IMR-90 (cell line): ENCODE measurements around the gene CDK10. TPM values are rescaled to one million over a fixed set of nuclear protein-coding genes. Genes with fewer than 3 reads are reported as not detected.

Source experiments
- ATAC-seq: fragments of 200-7000 bp; cut with Tn5 transposase; 2 replicates; pipeline ENCODE4 v1.9.1; 2020; ENCODE audit warnings: low read depth, mild to moderate bottlenecking, moderate library complexity
- BruUV-seq: library from RNA; stranded (reverse); fragments of 400-500 nt; replicated peaks from 2 replicates; lab custom pipeline; 2021; lab: Mats Ljungman, UMichigan
- CTCF ChIA-PET: fragments of 300-600 bp; formaldehyde crosslinking; extraction: SDS; loops from one replicate; lab custom pipeline; 2021; ENCODE audit warnings: antibody characterized with exemption; lab: Yijun Ruan, JAX
- POLR2A ChIA-PET: fragments of 300-600 bp; sonication (Branson Sonifier 250); formaldehyde crosslinking; loops from one replicate; lab custom pipeline; 2022; ENCODE audit warnings: antibody characterized with exemption; ENCODE audit not compliant: unreplicated experiment; lab: Charles Lee
- DNase-seq: peaks from one replicate; pipeline ENCODE4 v3.0.0; 2013
- H2AFZ ChIP-seq: replicated peaks from 2 replicates; pipeline ENCODE3; 2013; ENCODE audit warnings: low read length, mild to moderate bottlenecking; ENCODE audit not compliant: poor library complexity
- H2AK5ac ChIP-seq: 2 replicates; pipeline ENCODE4 v1.6.1; 2013; ENCODE audit warnings: low read depth, low read length, inconsistent platforms
- H2AK9ac ChIP-seq: replicated peaks from 2 replicates; pipeline ENCODE3; 2013; ENCODE audit warnings: mild to moderate bottlenecking, low read depth, low read length, moderate library complexity; ENCODE audit not compliant: poor library complexity
- H2BK120ac ChIP-seq: 2 replicates; pipeline ENCODE4 v1.6.1; 2013; ENCODE audit warnings: low read depth, low read length, inconsistent platforms
- H2BK15ac ChIP-seq: 3 replicates; pipeline ENCODE4 v1.6.1; 2013; ENCODE audit warnings: low read depth, low read length, inconsistent platforms
- H2BK20ac ChIP-seq: 2 replicates; pipeline ENCODE4 v1.6.1; 2013; ENCODE audit warnings: low read depth, mild to moderate bottlenecking, inconsistent platforms, low read length, moderate library complexity
- H2BK5ac ChIP-seq: 2 replicates; pipeline ENCODE4 v1.6.1; 2013; ENCODE audit warnings: mild to moderate bottlenecking, low read depth, low read length, inconsistent platforms; ENCODE audit not compliant: poor library complexity, severe bottlenecking
- H3K14ac ChIP-seq: replicated peaks from 2 replicates; pipeline ENCODE4 v1.6.1; 2013; ENCODE audit warnings: low read depth, low read length, inconsistent platforms
- H3K18ac ChIP-seq: 2 replicates; pipeline ENCODE4 v1.6.1; 2013; ENCODE audit warnings: low read depth, low read length, control low read depth
- H3K23ac ChIP-seq: 2 replicates; pipeline ENCODE4 v1.6.1; 2013; ENCODE audit warnings: low read depth, low read length, inconsistent platforms
- H3K27ac ChIP-seq: 2 replicates; pipeline ENCODE4 v1.5.1; 2013; ENCODE audit warnings: mild to moderate bottlenecking, control low read depth, low read length; ENCODE audit not compliant: insufficient read depth
- H3K27me3 ChIP-seq: 2 replicates; pipeline ENCODE4 v1.6.1; 2013; ENCODE audit warnings: low read length; ENCODE audit not compliant: control insufficient read depth, insufficient read depth
- H3K36me3 ChIP-seq: 2 replicates; pipeline ENCODE4 v1.6.1; 2013; ENCODE audit warnings: low read length, mixed read lengths; ENCODE audit not compliant: control insufficient read depth, insufficient read depth
- H3K4ac ChIP-seq: 2 replicates; pipeline ENCODE4 v1.6.1; 2013; ENCODE audit warnings: low read depth, low read length, inconsistent platforms
- H3K4me1 ChIP-seq: 2 replicates; pipeline ENCODE4 v1.6.1; 2013; ENCODE audit warnings: low read length, mixed read lengths; ENCODE audit not compliant: control insufficient read depth, insufficient read depth
- H3K4me2 ChIP-seq: 2 replicates; pipeline ENCODE4 v1.6.1; 2013; ENCODE audit warnings: low read depth, mild to moderate bottlenecking, control low read depth, low read length, moderate library complexity
- H3K4me3 ChIP-seq: 2 replicates; pipeline ENCODE4 v1.5.1; 2013; ENCODE audit warnings: low read depth, mild to moderate bottlenecking, control low read depth, low read length, moderate library complexity; ENCODE audit not compliant: insufficient read depth
- H3K56ac ChIP-seq: 2 replicates; pipeline ENCODE4 v1.6.1; 2013; ENCODE audit warnings: low read length, inconsistent platforms; ENCODE audit not compliant: insufficient read depth; ENCODE audit errors: extremely low read depth
- H3K79me1 ChIP-seq, 2 experiments: 2 replicates each; pipeline ENCODE4 v1.6.1; 2013; ENCODE audit warnings: low read length in 2 of 2, inconsistent platforms in 1 of 2, low read depth in 1 of 2
- H3K9ac ChIP-seq: 2 replicates; pipeline ENCODE4 v1.6.1; 2013; ENCODE audit warnings: low read depth, low read length, control low read depth
- H3K9me1 ChIP-seq: 2 replicates; pipeline ENCODE4 v1.6.1; 2013; ENCODE audit warnings: low read length, inconsistent platforms; ENCODE audit not compliant: insufficient read depth
- H3K9me3 ChIP-seq: 2 replicates; pipeline ENCODE4 v1.6.1; 2013; ENCODE audit warnings: low read length; ENCODE audit not compliant: control insufficient read depth, insufficient read depth
- H4K20me1 ChIP-seq: 2 replicates; pipeline ENCODE4 v1.6.1; 2013; ENCODE audit warnings: low read length, inconsistent platforms; ENCODE audit not compliant: insufficient read depth
- H4K5ac ChIP-seq: 2 replicates; pipeline ENCODE4 v1.6.1; 2013; ENCODE audit warnings: mild to moderate bottlenecking, low read depth, low read length, control low read depth
- H4K8ac ChIP-seq, 2 experiments: 2 replicates each; pipeline ENCODE4 v1.6.1; 2013; ENCODE audit warnings: low read depth in 2 of 2, low read length in 2 of 2, control low read depth in 1 of 2, inconsistent platforms in 1 of 2
- H4K91ac ChIP-seq: 2 replicates; pipeline ENCODE4 v1.6.1; 2013; ENCODE audit warnings: low read depth, low read length, inconsistent platforms; ENCODE audit not compliant: insufficient read depth
- BHLHE40 ChIP-seq: fragments of 150-350 bp; IDR thresholded peaks from 2 replicates; pipeline ENCODE4 v1.6.1; 2016; ENCODE audit warnings: mild to moderate bottlenecking, low read depth, low read length
- CEBPB ChIP-seq: IDR thresholded peaks from 2 replicates; pipeline ENCODE4 v1.6.1; 2012; ENCODE audit warnings: low read depth, low read length, improper control_type of control experiment
- CHD1 ChIP-seq: IDR thresholded peaks from 2 replicates; pipeline ENCODE4 v1.6.1; 2012; ENCODE audit warnings: low read depth, low read length, improper control_type of control experiment
- MAFK ChIP-seq: IDR thresholded peaks from 2 replicates; pipeline ENCODE4 v1.6.1; 2012; ENCODE audit warnings: low read depth, low read length, improper control_type of control experiment
- MAZ ChIP-seq: IDR thresholded peaks from 2 replicates; pipeline ENCODE4 v1.6.1; 2012; ENCODE audit warnings: low read depth, mild to moderate bottlenecking, low read length, improper control_type of control experiment, moderate library complexity, borderline replicate concordance
- MXI1 ChIP-seq: IDR thresholded peaks from 2 replicates; pipeline ENCODE4 v1.6.1; 2012; ENCODE audit warnings: low read depth, mild to moderate bottlenecking, low read length, moderate library complexity, borderline replicate concordance
- NFE2L2 ChIP-seq: fragments of 150-350 bp; IDR thresholded peaks from 2 replicates; pipeline ENCODE4 v1.6.1; 2016; ENCODE audit warnings: low read depth, mild to moderate bottlenecking, low read length
- RAD21 ChIP-seq: IDR thresholded peaks from 2 replicates; pipeline ENCODE4 v1.6.1; 2012; ENCODE audit warnings: low read length, improper control_type of control experiment
- RCOR1 ChIP-seq: IDR thresholded peaks from 2 replicates; pipeline ENCODE4 v1.6.1; 2012; ENCODE audit warnings: mild to moderate bottlenecking, low read length, improper control_type of control experiment; ENCODE audit not compliant: insufficient replicate concordance
- SMC3 ChIP-seq: fragments of 150-350 bp; IDR thresholded peaks from 2 replicates; pipeline ENCODE4 v1.6.1; 2016; ENCODE audit warnings: low read depth, mild to moderate bottlenecking, antibody characterized with exemption, low read length, moderate library complexity
- whole genome bisulfite sequencing, 2 experiments: methylation state at CpG; one replicate each; pipeline versions ENCODE4 v1.1.5 to v1.1.7; 2013; ENCODE audit warnings: missing lambda C conversion rate in 2 of 2; ENCODE audit not compliant: insufficient read length in 1 of 2; ENCODE audit errors: extremely low coverage in 2 of 2; 5-methylcytosine and 5-hydroxymethylcytosine counted together
- dilution Hi-C: fragments of 300-500 bp; cut with HindIII; formaldehyde crosslinking; loops from one replicate; pipeline ENCODE4 v1.14.3; 2018; ENCODE audit warnings: low sequenced_read_pairs; ENCODE audit not compliant: unreplicated experiment
- in situ Hi-C: fragments of 300-500 bp; cut with MboI; formaldehyde crosslinking; loops from 3 replicates; pipeline ENCODE4 v1.14.3; 2019; ENCODE audit warnings: low sequenced_read_pairs, inconsistent platforms, mixed read lengths
- intact Hi-C: fragments of 100-400 bp; cut with micrococcal nuclease; formaldehyde crosslinking; loops from 2 replicates; pipeline ENCODE4 v1.10.0; 2022
- polyA plus RNA-seq, 3 experiments: library from polyadenylated mRNA; depleted of rRNA; stranded (reverse); fragments of >200 nt; gene quantifications; 2 replicates each; pipeline ENCODE4 v1.2.3, GENCODE V29; 2012; ENCODE audit warnings: low replicate concordance in 1 of 3
- total RNA-seq: library from RNA; depleted of rRNA; stranded (reverse); fragments of >200 nt; gene quantifications from 2 replicates; pipeline ENCODE4 v1.2.3, GENCODE V29; 2012
- TF ChIP-seq, protein P1 (sequence below): fragments of 150-350 bp; IDR thresholded peaks from 2 replicates; pipeline ENCODE4 v1.6.1; 2016; ENCODE audit warnings: low read depth, mild to moderate bottlenecking, low read length, moderate library complexity, borderline replicate concordance
- TF ChIP-seq, protein P2 (sequence below): fragments of 150-350 bp; IDR thresholded peaks from 2 replicates; pipeline ENCODE4 v1.6.1; 2017; ENCODE audit warnings: mild to moderate bottlenecking, antibody characterized with exemption, low read length, low read depth
- TF ChIP-seq, protein P3 (sequence below): conservative IDR thresholded peaks from 2 replicates; pipeline ENCODE4 v1.5.1; 2012; ENCODE audit warnings: mild to moderate bottlenecking, low read depth, low read length, improper control_type of control experiment

Gene CDK10
- total and polyA plus RNA-seq, 2 of the 4 experiments (the other 2 are of a cell fraction): 19.5 to 61.8 TPM

DNA sequence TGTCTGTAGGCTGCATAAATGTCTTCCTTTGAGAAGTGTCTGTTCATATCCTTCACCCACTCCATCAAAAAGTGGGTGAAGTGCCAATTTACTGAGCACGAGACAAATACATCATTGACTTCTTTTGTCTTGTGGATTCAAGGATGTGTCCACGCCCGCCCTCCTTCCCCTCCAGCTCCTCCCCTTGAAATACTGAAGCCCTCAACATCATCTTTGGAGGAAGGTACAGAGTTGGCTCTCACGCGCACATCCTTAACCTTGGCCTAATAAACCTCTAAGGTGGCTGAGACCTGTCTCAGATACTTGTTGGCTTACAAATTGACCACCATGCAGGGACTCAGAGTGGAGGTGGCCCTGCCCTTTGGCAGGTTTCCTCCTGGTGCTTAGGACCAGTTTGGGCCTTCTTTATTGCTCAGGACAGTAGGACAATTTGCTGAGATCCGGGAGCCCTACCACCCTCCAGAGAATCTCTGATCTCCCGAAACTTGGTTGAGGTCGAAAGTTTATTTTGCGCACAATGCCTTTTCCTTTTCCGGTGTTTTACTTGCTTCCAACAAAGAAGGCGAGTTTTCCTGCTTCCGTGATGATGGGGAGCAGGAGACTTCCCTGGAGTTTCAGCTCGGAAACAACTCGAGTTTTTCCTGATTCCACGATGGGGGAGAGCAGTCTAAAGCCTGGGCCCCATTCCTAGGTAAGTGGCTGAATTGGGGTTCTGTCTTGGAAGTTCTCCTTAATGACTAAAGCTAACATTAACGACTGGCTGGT is 14.1 kb upstream of the CDK10 start:
- no TSS peak for BruUV-seq
- dilution Hi-C loops (no loop called here), intact Hi-C loops (no loop called here)

More for the DNA sequence above, 14.1 kb upstream of the CDK10 start:
- no peak overlapping the region for H2BK120ac ChIP-seq
- no peaks in the 10 kb centered on the region for H3K36me3 ChIP-seq
- H3K79me1 ChIP-seq: no peaks in the 10 kb centered on the region; a peak in 1 of 4 replicates
- no peak for ATAC-seq
- peaks cover 6% of the 10 kb centered on the region for H3K4me1 ChIP-seq
- ChIA-PET POLR2A (no interaction called here), CTCF (no interaction called here)
- H2AK5ac ChIP-seq: no peak overlapping the region
- H3K4me2 ChIP-seq: no peak overlapping the region
- DNase-seq: no peak
- H3K18ac ChIP-seq: no peak overlapping the region
- no peak overlapping the region for H3K4ac ChIP-seq
- H2BK20ac ChIP-seq: no peak overlapping the region
- no peak overlapping the region for H3K23ac ChIP-seq
- WGBS, 2 experiments: 100% methylated on average over 3 of the region's 16 CpGs; no CpG with 5 or more reads in 1 of the 2 experiments
- H2AFZ ChIP-seq: no peak overlapping the region
- no peak overlapping the region for H2AK9ac ChIP-seq
- no peak overlapping the region for H3K56ac ChIP-seq
- H4K91ac ChIP-seq: no peak overlapping the region
- no peak overlapping the region for H4K8ac ChIP-seq
- H3K9ac ChIP-seq: no peak overlapping the region
- in situ Hi-C loops: no loop called here
- H4K5ac ChIP-seq: no peak overlapping the region
- no peaks in the 10 kb centered on the region for H4K20me1 ChIP-seq
- peaks cover 4% of the 10 kb centered on the region; the same call in 1 of the 2 replicates for H3K9me1 ChIP-seq
- H2BK15ac ChIP-seq: no peak overlapping the region
- TF ChIP-seq BHLHE40 (no peak), CHD1 (no peak), RAD21 (no peak), MAFK (no peak), MXI1 (no peak), SMC3 (no peak), RCOR1 (no peak), CEBPB (no peak), MAZ (no peak), NFE2L2 (no peak)
- TF ChIP-seq, protein P1, sequence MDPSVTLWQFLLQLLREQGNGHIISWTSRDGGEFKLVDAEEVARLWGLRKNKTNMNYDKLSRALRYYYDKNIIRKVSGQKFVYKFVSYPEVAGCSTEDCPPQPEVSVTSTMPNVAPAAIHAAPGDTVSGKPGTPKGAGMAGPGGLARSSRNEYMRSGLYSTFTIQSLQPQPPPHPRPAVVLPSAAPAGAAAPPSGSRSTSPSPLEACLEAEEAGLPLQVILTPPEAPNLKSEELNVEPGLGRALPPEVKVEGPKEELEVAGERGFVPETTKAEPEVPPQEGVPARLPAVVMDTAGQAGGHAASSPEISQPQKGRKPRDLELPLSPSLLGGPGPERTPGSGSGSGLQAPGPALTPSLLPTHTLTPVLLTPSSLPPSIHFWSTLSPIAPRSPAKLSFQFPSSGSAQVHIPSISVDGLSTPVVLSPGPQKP: no peak
- TF ChIP-seq, protein P2, sequence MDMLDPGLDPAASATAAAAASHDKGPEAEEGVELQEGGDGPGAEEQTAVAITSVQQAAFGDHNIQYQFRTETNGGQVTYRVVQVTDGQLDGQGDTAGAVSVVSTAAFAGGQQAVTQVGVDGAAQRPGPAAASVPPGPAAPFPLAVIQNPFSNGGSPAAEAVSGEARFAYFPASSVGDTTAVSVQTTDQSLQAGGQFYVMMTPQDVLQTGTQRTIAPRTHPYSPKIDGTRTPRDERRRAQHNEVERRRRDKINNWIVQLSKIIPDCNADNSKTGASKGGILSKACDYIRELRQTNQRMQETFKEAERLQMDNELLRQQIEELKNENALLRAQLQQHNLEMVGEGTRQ: no peak
- TF ChIP-seq, protein P3, sequence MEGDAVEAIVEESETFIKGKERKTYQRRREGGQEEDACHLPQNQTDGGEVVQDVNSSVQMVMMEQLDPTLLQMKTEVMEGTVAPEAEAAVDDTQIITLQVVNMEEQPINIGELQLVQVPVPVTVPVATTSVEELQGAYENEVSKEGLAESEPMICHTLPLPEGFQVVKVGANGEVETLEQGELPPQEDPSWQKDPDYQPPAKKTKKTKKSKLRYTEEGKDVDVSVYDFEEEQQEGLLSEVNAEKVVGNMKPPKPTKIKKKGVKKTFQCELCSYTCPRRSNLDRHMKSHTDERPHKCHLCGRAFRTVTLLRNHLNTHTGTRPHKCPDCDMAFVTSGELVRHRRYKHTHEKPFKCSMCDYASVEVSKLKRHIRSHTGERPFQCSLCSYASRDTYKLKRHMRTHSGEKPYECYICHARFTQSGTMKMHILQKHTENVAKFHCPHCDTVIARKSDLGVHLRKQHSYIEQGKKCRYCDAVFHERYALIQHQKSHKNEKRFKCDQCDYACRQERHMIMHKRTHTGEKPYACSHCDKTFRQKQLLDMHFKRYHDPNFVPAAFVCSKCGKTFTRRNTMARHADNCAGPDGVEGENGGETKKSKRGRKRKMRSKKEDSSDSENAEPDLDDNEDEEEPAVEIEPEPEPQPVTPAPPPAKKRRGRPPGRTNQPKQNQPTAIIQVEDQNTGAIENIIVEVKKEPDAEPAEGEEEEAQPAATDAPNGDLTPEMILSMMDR: no peak
- no peak overlapping the region for H3K14ac ChIP-seq
- H3K9me3 ChIP-seq: no peaks in the 10 kb centered on the region
- H3K27ac ChIP-seq: no peak overlapping the region
- no peaks in the 10 kb centered on the region for H3K27me3 ChIP-seq
- H2BK5ac ChIP-seq: no peak overlapping the region
- H3K4me3 ChIP-seq: no peak overlapping the region
